Fibroblast of lung (primary cell): ENCODE measurements around the gene CYSTM1. TPM values are rescaled to one million over a fixed set of nuclear protein-coding genes. Genes with fewer than 3 reads are reported as not detected.

Experiments
- DNase-seq, 2 donors: peaks; one replicate each; pipeline versions ENCODE4 v3.0.0 to v3.0.0-alpha.2; 2010; ENCODE audit warnings: low read depth in 2 of 2
- H2AFZ ChIP-seq: 2 replicates; pipeline ENCODE4 v1.5.1; 2012; ENCODE audit warnings: low read length, control low read depth, inconsistent platforms
- H3K27ac ChIP-seq: 2 replicates; pipeline ENCODE4 v1.5.1; 2011; ENCODE audit warnings: low read length, control low read depth; ENCODE audit not compliant: insufficient read depth
- H3K27me3 ChIP-seq: 2 replicates; pipeline ENCODE4 v1.5.1; 2011; ENCODE audit warnings: mild to moderate bottlenecking, low read length; ENCODE audit not compliant: control insufficient read depth, insufficient read depth
- H3K36me3 ChIP-seq: 2 replicates; pipeline ENCODE4 v1.5.1; 2011; ENCODE audit warnings: low read length; ENCODE audit not compliant: control insufficient read depth, insufficient read depth
- H3K4me1 ChIP-seq: 2 replicates; pipeline ENCODE4 v1.5.1; 2011; ENCODE audit warnings: low read length; ENCODE audit not compliant: control insufficient read depth, insufficient read depth; ENCODE audit errors: extremely low read depth
- H3K4me2 ChIP-seq: 2 replicates; pipeline ENCODE4 v1.5.1; 2011; ENCODE audit warnings: low read length, control low read depth; ENCODE audit not compliant: insufficient read depth; ENCODE audit errors: extremely low read depth
- H3K4me3 ChIP-seq, 4 experiments: fragments of 200-600 bp in 1 of 4; sonication (generic) in 1 of 4; replicated peaks in 1 of 4; 2 replicates each; pipeline ENCODE4 v1.5.1; 2011 to 2016; ENCODE audit warnings: low read length in 4 of 4, low read depth in 3 of 4, mild to moderate bottlenecking in 3 of 4, control low read depth in 2 of 4, inconsistent platforms in 1 of 4, mixed read lengths in 1 of 4; ENCODE audit not compliant: insufficient read depth in 1 of 4; ENCODE audit errors: control extremely low read depth in 1 of 4
- H3K79me2 ChIP-seq: 2 replicates; pipeline ENCODE4 v1.5.1; 2012; ENCODE audit warnings: mild to moderate bottlenecking, low read length, inconsistent platforms; ENCODE audit not compliant: control insufficient read depth, insufficient read depth
- H3K9ac ChIP-seq: 2 replicates; pipeline ENCODE4 v1.5.1; 2011; ENCODE audit warnings: mild to moderate bottlenecking, low read length, control low read depth; ENCODE audit not compliant: insufficient read depth
- H3K9me3 ChIP-seq: 2 replicates; pipeline ENCODE4 v1.5.1; 2012; ENCODE audit warnings: low read depth, low read length; ENCODE audit not compliant: control insufficient read depth, insufficient read depth
- H4K20me1 ChIP-seq: 2 replicates; pipeline ENCODE4 v1.5.1; 2011; ENCODE audit warnings: low read length; ENCODE audit not compliant: control insufficient read depth, insufficient read depth; ENCODE audit errors: extremely low read depth
- EZH2 ChIP-seq: IDR thresholded peaks from 2 replicates; pipeline ENCODE4 v1.5.1; 2012; ENCODE audit warnings: low read length, control low read depth, mild to moderate bottlenecking; ENCODE audit errors: missing control alignments
- polyA plus RNA-seq, 2 donors: library from polyadenylated mRNA; depleted of rRNA in 1 of 2; stranded (reverse) in 1 of 2; unstranded in 1 of 2; fragments of >200 nt; gene quantifications; 2 replicates each; pipeline ENCODE4 v1.2.1, GENCODE V29; 2011 to 2012; ENCODE audit warnings: missing spikeins in 1 of 2
- total RNA-seq: library from RNA; depleted of rRNA; stranded (reverse); fragments of >200 nt; gene quantifications from 2 replicates; pipeline ENCODE4 v1.2.1, GENCODE V29; 2014
- TF ChIP-seq, protein P1 (sequence below), 2 donors: IDR thresholded peaks in 1 of 2; conservative IDR thresholded peaks in 1 of 2; 1 replicate in 1 of 2; 2 replicates in 1 of 2; pipeline ENCODE4 v1.5.1; 2011 to 2012; ENCODE audit warnings: low read length in 2 of 2, control low read depth in 1 of 2, inconsistent platforms in 1 of 2, low read depth in 1 of 2, mild to moderate bottlenecking in 1 of 2

CYSTM1 gene
- total and polyA plus RNA-seq, 2 donors (not counting 1 experiment from before 2014, with no cell fraction given): 24.3 to 35.8 TPM

DNA sequence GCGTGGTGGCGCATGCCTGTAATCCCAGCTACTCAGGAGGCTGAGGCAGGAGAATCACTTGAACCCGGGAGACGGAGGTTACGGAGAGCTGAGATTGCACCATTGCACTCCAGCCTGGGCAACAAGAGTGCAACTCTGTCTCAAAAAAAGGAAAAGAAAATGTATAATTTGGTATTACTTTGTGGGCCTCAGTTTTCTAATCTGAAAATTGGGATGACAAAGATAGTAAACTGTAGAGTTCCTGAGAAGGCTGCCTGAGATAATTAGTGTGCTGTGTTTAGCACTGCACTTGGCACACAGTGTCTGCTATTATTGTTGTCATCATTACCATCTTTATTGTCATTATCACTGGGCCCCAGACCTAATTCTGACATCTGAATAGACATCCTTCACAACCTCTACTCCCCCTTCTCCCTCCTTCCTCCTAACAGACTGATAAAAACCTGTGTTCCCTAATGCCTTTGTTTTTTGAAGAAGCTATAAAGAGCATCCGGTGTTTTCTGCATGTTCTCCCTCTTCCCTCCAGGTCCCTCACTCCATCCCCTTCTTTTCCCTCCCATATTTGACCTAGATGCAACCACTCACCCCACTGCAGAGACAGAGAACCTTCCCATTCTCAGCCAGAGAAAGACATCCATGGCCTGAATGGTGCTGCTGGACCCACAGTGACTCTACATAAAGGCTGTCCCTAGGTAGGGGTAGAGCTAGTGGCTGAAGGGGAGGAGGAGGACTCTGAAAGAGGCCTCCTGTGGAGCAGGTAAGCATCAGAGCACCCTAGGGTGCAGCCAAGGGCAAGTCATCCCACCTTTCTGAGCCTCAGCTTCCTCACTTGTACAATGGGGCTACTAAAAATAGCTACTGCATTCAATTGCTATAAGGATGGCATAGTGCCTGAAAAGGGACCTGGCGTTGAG, 15.7 kb upstream of the CYSTM1 start:
- Histone ChIP-seq H2AFZ (no peak overlapping the region), H3K27me3 (no peaks in the 10 kb centered on the region), H3K4me1 (peaks cover 3% of the 10 kb centered on the region), H3K79me2 (no peaks in the 10 kb centered on the region), H4K20me1 (no peaks in the 10 kb centered on the region), H3K9ac (no peak overlapping the region), H3K4me3 (no peak overlapping the region), H3K9me3 (no peaks in the 10 kb centered on the region), H3K36me3 (no peaks in the 10 kb centered on the region), H3K27ac (no peak overlapping the region), H3K4me2 (no peak overlapping the region)
- no peak for TF ChIP-seq EZH2
- TF ChIP-seq, protein P1, sequence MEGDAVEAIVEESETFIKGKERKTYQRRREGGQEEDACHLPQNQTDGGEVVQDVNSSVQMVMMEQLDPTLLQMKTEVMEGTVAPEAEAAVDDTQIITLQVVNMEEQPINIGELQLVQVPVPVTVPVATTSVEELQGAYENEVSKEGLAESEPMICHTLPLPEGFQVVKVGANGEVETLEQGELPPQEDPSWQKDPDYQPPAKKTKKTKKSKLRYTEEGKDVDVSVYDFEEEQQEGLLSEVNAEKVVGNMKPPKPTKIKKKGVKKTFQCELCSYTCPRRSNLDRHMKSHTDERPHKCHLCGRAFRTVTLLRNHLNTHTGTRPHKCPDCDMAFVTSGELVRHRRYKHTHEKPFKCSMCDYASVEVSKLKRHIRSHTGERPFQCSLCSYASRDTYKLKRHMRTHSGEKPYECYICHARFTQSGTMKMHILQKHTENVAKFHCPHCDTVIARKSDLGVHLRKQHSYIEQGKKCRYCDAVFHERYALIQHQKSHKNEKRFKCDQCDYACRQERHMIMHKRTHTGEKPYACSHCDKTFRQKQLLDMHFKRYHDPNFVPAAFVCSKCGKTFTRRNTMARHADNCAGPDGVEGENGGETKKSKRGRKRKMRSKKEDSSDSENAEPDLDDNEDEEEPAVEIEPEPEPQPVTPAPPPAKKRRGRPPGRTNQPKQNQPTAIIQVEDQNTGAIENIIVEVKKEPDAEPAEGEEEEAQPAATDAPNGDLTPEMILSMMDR (conservative IDR thresholded peaks at IDR 0.05 in 1 of 2, IDR thresholded peaks at IDR 0.05 in 1 of 2; ENCODE audit: low read depth in 1 of 2, low read length in 2 of 2): no peak
- DNase-seq: no peak

DNA sequence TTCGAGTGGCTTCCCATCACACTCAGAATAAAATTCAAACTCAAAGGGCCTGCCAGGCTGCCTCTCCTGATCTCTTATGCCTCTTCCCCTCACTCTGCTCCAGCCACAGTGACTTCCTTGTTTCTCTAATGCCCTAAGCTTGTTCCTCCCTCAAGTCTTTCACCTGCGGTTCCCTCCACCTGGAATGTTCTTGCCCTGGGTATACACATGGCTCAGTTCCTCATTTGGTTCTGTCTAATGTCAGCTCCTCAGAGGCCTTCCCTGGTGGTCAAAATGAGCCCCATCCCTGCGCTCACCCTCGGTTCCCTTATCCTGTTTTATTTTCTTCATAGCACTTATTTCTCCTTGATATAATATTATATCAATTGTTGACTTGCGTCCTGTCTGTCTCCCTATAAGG, 12.7 kb upstream of the CYSTM1 start:
- no peak overlapping the region for H3K4me2 ChIP-seq
- no peak overlapping the region for H2AFZ ChIP-seq
- no peak overlapping the region for H3K27ac ChIP-seq
- H3K79me2 ChIP-seq: no peaks in the 10 kb centered on the region
- DNase-seq: no peak
- no peaks in the 10 kb centered on the region for H3K9me3 ChIP-seq
- no peaks in the 10 kb centered on the region for H4K20me1 ChIP-seq
- no peaks in the 10 kb centered on the region for H3K27me3 ChIP-seq
- H3K9ac ChIP-seq: no peak overlapping the region
- no peak for TF ChIP-seq EZH2
- TF ChIP-seq, protein P1 (conservative IDR thresholded peaks at IDR 0.05 in 1 of 2, IDR thresholded peaks at IDR 0.05 in 1 of 2; ENCODE audit: low read depth in 1 of 2, low read length in 2 of 2): no peak
- no peaks in the 10 kb centered on the region for H3K36me3 ChIP-seq
- no peaks in the 10 kb centered on the region for H3K4me1 ChIP-seq
- H3K4me3 ChIP-seq: no peak overlapping the region

DNA sequence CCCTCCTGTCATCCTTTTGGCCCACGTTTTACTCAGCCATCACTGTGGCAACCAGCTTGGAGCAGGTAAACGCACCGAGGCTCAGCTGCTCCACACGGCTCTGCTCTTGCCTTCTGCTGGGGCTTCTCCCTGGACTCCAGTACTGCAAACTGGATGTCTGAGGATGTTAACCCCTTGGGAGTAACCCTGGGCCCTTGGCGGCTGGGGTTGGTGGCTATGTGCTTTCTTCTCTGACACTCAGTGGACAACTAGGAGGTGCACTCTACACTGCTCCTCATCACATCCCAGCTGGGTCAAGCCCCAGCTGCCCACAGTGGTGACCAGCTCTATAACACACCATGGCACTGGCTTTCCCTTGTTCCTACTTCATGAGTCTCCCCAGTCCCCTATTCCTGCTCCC, 12.2 kb upstream of the CYSTM1 start:
- Histone ChIP-seq H3K4me2 (no peak overlapping the region), H3K79me2 (no peaks in the 10 kb centered on the region), H3K27ac (no peak overlapping the region), H3K4me1 (no peaks in the 10 kb centered on the region), H2AFZ (no peak overlapping the region), H3K36me3 (no peaks in the 10 kb centered on the region), H3K9ac (no peak overlapping the region), H3K9me3 (no peaks in the 10 kb centered on the region), H3K27me3 (no peaks in the 10 kb centered on the region), H3K4me3 (no peak overlapping the region), H4K20me1 (no peaks in the 10 kb centered on the region)
- no peak for DNase-seq
- TF ChIP-seq, protein P1 (conservative IDR thresholded peaks at IDR 0.05 in 1 of 2, IDR thresholded peaks at IDR 0.05 in 1 of 2; ENCODE audit: low read depth in 1 of 2, low read length in 2 of 2): no peak
- no peak for TF ChIP-seq EZH2
